CD14-positive monocyte (primary cell): ENCODE measurements around the gene TRIOBP. TPM values are rescaled to one million over a fixed set of nuclear protein-coding genes. Genes with fewer than 3 reads are reported as not detected.

Experiments used
- DNase-seq, 3 donors: peaks; one replicate each; pipeline ENCODE4 v3.0.0-alpha.2; 2011 to 2022
- H2AFZ ChIP-seq: 2 replicates; pipeline ENCODE4 v1.6.0; 2012; ENCODE audit warnings: mild to moderate bottlenecking, low read depth, low read length, inconsistent platforms; ENCODE audit not compliant: insufficient read depth, poor library complexity, severe bottlenecking
- H3K27ac ChIP-seq, 2 donors: 1 replicate in 1 of 2; 2 replicates in 1 of 2; pipeline ENCODE4 v1.5.1; 2012 to 2013; ENCODE audit warnings: low read length in 2 of 2, control low read depth in 1 of 2, inconsistent platforms in 1 of 2, low read depth in 1 of 2, mild to moderate bottlenecking in 1 of 2
- H3K27me3 ChIP-seq, 2 donors: one replicate each; pipeline versions ENCODE4 v1.6.0 to v1.6.1; 2011 to 2013; ENCODE audit warnings: low read length in 2 of 2; ENCODE audit not compliant: control insufficient read depth in 2 of 2, insufficient read depth in 2 of 2
- H3K36me3 ChIP-seq, 2 donors: replicated peaks in 1 of 2; 1 replicate in 1 of 2; 2 replicates in 1 of 2; pipeline versions ENCODE4 v1.5.1 to v1.6.1; 2012 to 2013; ENCODE audit warnings: low read length in 2 of 2, control low read depth in 1 of 2, inconsistent platforms in 1 of 2, mild to moderate bottlenecking in 1 of 2; ENCODE audit not compliant: insufficient read depth in 2 of 2, control insufficient read depth in 1 of 2
- H3K4me1 ChIP-seq, 2 donors: 1 replicate in 1 of 2; 2 replicates in 1 of 2; pipeline versions ENCODE4 v1.5.1 to v1.6.1; 2012 to 2013; ENCODE audit warnings: low read length in 2 of 2, control low read depth in 1 of 2, inconsistent platforms in 1 of 2, mild to moderate bottlenecking in 1 of 2, moderate library complexity in 1 of 2; ENCODE audit not compliant: insufficient read depth in 2 of 2, control insufficient read depth in 1 of 2
- H3K4me2 ChIP-seq: replicated peaks from 2 replicates; pipeline ENCODE3; 2012; ENCODE audit warnings: low read length, moderate library complexity, mild to moderate bottlenecking; ENCODE audit not compliant: poor library complexity, severe bottlenecking; ENCODE audit errors: extremely low read depth
- H3K4me3 ChIP-seq, 3 experiments: fragments of 200-600 bp in 1 of 3; sonication (generic) in 1 of 3; replicated peaks in 1 of 3; 1 replicate in 2 of 3; 2 replicates in 1 of 3; pipeline ENCODE4 v1.5.1; 2011 to 2013; ENCODE audit warnings: low read length in 3 of 3, mild to moderate bottlenecking in 3 of 3, control low read depth in 2 of 3, low read depth in 2 of 3, inconsistent platforms in 1 of 3, moderate library complexity in 1 of 3
- H3K79me2 ChIP-seq: 2 replicates; pipeline ENCODE4 v1.6.0; 2012; ENCODE audit warnings: mild to moderate bottlenecking, control low read depth, inconsistent platforms, low read length, moderate library complexity; ENCODE audit not compliant: insufficient read depth
- H3K9ac ChIP-seq: 2 replicates; pipeline ENCODE4 v1.6.0; 2017; ENCODE audit warnings: low read length, mild to moderate bottlenecking; ENCODE audit not compliant: insufficient read depth, poor library complexity, severe bottlenecking
- H3K9me3 ChIP-seq, 2 donors: replicated peaks in 1 of 2; 1 replicate in 1 of 2; 2 replicates in 1 of 2; pipeline versions ENCODE4 v1.5.1 to v1.6.1; 2012 to 2013; ENCODE audit warnings: low read length in 2 of 2, control low read depth in 1 of 2; ENCODE audit not compliant: control insufficient read depth in 1 of 2, insufficient read depth in 1 of 2
- H4K20me1 ChIP-seq: 2 replicates; pipeline ENCODE4 v1.6.0; 2012; ENCODE audit warnings: mild to moderate bottlenecking, low read length, control low read depth, moderate library complexity; ENCODE audit not compliant: insufficient read depth
- H3K27ac Mint-ChIP-seq, 7 donors: one replicate each; pipeline ENCODE4 v1.8.0; 2020; ENCODE audit warnings: mild to moderate bottlenecking in 7 of 7, mixed read lengths in 7 of 7, moderate library complexity in 6 of 7, inconsistent platforms in 2 of 7
- H3K27me3 Mint-ChIP-seq, 3 donors: one replicate each; pipeline ENCODE4 v1.8.0; 2021 to 2022; ENCODE audit warnings: low read depth in 3 of 3, mild to moderate bottlenecking in 3 of 3, mixed read lengths in 3 of 3, moderate library complexity in 3 of 3, inconsistent platforms in 1 of 3
- H3K36me3 Mint-ChIP-seq, 2 donors: one replicate each; pipeline ENCODE4 v1.8.0; 2020; ENCODE audit warnings: mixed read lengths in 2 of 2, inconsistent platforms in 1 of 2, mild to moderate bottlenecking in 1 of 2
- H3K4me1 Mint-ChIP-seq: one replicate; pipeline ENCODE4 v1.8.0; 2020; ENCODE audit warnings: mild to moderate bottlenecking, mixed read lengths
- H3K4me3 Mint-ChIP-seq, 2 donors: one replicate each; pipeline ENCODE4 v1.8.0; 2020; ENCODE audit warnings: mild to moderate bottlenecking in 2 of 2, mixed read lengths in 2 of 2, moderate library complexity in 1 of 2
- H3K9me3 Mint-ChIP-seq, 7 donors: one replicate each; pipeline ENCODE4 v1.8.0; 2020 to 2022; ENCODE audit warnings: mixed read lengths in 7 of 7, mild to moderate bottlenecking in 6 of 7, moderate library complexity in 6 of 7, inconsistent platforms in 2 of 7
- WGBS: methylation state at CpG from one replicate; pipeline ENCODE4 v1.1.5; 2013; ENCODE audit warnings: missing lambda C conversion rate; ENCODE audit not compliant: insufficient coverage; 5-methylcytosine and 5-hydroxymethylcytosine counted together
- intact Hi-C, 2 donors: fragments of 100-400 bp; cut with micrococcal nuclease; formaldehyde crosslinking; loops; one replicate each; pipeline versions ENCODE4 v1.15.0 to v1.15.1; 2023
- polyA plus RNA-seq, 3 donors: library from polyadenylated mRNA; depleted of rRNA in 1 of 3; unstranded in 2 of 3; stranded (reverse) in 1 of 3; fragments of 300-500 nt in 2 of 3; fragments of >200 nt in 1 of 3; fragmentation: Illumina TruSeq in 2 of 3; gene quantifications; 1 replicate in 2 of 3; 2 replicates in 1 of 3; pipeline ENCODE4 v1.2.3, GENCODE V29; 2012 to 2021
- TF ChIP-seq, protein P1 (sequence below): fragments of 200-600 bp; IDR thresholded peaks from one replicate; pipeline ENCODE4 v1.8.0; 2022; ENCODE audit warnings: antibody characterized with exemption, mild to moderate bottlenecking

Gene TRIOBP
- polyA plus RNA-seq, 3 donors: 43.0 to 46.6 (median 44.7) TPM

DNA sequence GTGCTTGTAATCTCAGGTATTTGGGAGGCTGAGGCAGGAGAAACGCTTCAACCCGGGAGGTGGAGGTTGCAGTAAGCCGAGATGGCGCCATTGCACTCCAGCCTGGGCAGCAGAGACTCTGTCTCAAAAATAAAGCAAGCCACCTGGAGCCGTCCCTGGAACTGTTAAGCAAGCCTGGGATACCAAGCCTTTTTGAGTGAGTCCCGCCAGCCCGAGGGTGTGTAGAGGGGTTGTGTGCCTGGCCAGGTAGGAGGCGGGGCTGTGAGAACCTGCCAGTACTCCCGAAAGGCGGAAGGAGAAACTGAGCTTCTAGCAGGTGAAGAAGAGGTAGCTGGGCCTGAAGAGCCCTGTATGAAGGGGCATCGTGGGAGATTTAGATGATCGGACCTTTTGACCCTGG, 52.4 kb downstream of the TRIOBP start:
- Mint-ChIP-seq H3K36me3 (peaks cover 23 to 58% of the 10 kb centered on the region in 2 donors), H3K27ac (peak overlapping the region in 3 of 7 donors; percentile 16 to 78 (median 55)), H3K4me1 (peaks cover 35% of the 10 kb centered on the region), H3K9me3 (no peaks in the 10 kb centered on the region), H3K4me3 (no peak overlapping the region), H3K27me3 (no peaks in the 10 kb centered on the region)
- TF ChIP-seq, protein P1, sequence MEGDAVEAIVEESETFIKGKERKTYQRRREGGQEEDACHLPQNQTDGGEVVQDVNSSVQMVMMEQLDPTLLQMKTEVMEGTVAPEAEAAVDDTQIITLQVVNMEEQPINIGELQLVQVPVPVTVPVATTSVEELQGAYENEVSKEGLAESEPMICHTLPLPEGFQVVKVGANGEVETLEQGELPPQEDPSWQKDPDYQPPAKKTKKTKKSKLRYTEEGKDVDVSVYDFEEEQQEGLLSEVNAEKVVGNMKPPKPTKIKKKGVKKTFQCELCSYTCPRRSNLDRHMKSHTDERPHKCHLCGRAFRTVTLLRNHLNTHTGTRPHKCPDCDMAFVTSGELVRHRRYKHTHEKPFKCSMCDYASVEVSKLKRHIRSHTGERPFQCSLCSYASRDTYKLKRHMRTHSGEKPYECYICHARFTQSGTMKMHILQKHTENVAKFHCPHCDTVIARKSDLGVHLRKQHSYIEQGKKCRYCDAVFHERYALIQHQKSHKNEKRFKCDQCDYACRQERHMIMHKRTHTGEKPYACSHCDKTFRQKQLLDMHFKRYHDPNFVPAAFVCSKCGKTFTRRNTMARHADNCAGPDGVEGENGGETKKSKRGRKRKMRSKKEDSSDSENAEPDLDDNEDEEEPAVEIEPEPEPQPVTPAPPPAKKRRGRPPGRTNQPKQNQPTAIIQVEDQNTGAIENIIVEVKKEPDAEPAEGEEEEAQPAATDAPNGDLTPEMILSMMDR: no peak
- no peak overlapping the region for H3K4me3 ChIP-seq
- H3K4me1 ChIP-seq: peaks cover 33 to 39% of the 10 kb centered on the region in 2 donors
- no peak overlapping the region for H3K4me2 ChIP-seq
- no peaks in the 10 kb centered on the region for H3K9me3 ChIP-seq
- H3K27ac ChIP-seq: peak overlapping the region in 1 of 2 donors; percentile 84
- WGBS: over 99% methylated on average over 11 of the region's 12 CpGs
- H4K20me1 ChIP-seq: peaks cover 67% of the 10 kb centered on the region
- intact Hi-C loops: loop anchor here (5.0 to 10.0 kb wide), 3 partner anchors 52 to 96 kb away; partner anchors contain the start of genes ANKRD54 (in 1 of the 2), EIF3L (in 1 of the 2), LGALS1 (in 1 of the 2) and TRIOBP (in 1 of the 2)
- H3K36me3 ChIP-seq: peaks cover 23 to 29% of the 10 kb centered on the region in 2 donors
- H2AFZ ChIP-seq: no peak overlapping the region
- peaks cover 88% of the 10 kb centered on the region for H3K79me2 ChIP-seq
- no peak overlapping the region for H3K9ac ChIP-seq
- no peaks in the 10 kb centered on the region for H3K27me3 ChIP-seq
- no peak for DNase-seq

DNA sequence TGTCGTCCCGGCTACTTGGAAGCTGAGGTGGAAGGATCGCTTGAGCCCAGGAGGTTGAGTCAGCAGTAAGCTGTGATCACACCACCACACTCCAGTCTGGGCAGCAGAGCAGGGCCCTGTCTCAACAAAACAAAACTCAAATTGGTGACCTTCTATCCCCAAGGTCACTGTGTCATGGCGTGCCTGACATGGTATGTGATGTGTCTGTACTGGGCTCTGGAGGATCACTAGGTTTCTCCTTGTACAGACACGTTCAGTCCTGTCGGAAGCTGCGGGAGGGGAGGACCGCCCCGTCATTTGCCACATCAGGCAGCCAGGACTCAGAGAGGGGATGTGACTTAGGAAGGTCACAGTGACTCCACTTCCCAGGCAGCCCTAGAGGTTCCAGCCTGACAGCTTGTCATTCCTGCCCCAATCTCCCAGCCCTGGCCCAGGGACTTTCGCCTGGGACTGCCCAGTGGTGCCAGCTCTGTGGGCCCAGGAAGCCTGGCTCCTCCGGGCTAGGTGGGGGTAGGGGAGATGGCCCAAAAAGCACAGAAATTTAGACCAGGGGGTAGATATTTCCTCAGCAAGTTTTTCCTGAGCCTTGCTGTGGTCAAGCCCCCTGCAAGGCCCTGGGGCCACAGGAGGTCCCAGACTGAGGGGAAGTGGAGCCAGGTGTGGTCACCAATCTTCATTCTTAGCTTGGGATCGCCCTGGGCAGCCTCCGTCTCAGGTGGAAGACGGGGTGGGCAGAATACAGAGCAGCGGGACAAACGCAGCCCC, 53.2 kb downstream of the TRIOBP start:
- Histone ChIP-seq H3K4me2 (no peak overlapping the region), H3K4me1 (peaks cover 25 to 31% of the 10 kb centered on the region in 2 donors), H3K79me2 (peaks cover 85% of the 10 kb centered on the region), H3K9ac (no peak overlapping the region), H3K27me3 (no peaks in the 10 kb centered on the region), H3K4me3 (no peak overlapping the region), H4K20me1 (peaks cover 75% of the 10 kb centered on the region), H3K9me3 (no peaks in the 10 kb centered on the region), H3K27ac (peak overlapping the region in 1 of 2 donors; percentile 51), H2AFZ (no peak overlapping the region), H3K36me3 (peaks cover 31 to 36% of the 10 kb centered on the region in 2 donors)
- peak overlapping the region in 4 of 7 donors; percentile 14 to 78 (median 49) for H3K27ac Mint-ChIP-seq
- intact Hi-C loops: loop anchor here (5.0 to 10.0 kb wide), 3 partner anchors 53 to 95 kb away; partner anchors contain the start of genes ANKRD54 (in 1 of the 2), EIF3L (in 1 of the 2), LGALS1 (in 1 of the 2) and TRIOBP (in 1 of the 2)
- 92% methylated on average over 12 of the region's 16 CpGs for WGBS
- no peak for DNase-seq
- H3K9me3 Mint-ChIP-seq: no peaks in the 10 kb centered on the region
- peaks cover 0 to 1% (median 0%) of the 10 kb centered on the region in 3 donors for H3K27me3 Mint-ChIP-seq
- H3K36me3 Mint-ChIP-seq: peaks cover 27 to 62% of the 10 kb centered on the region in 2 donors
- H3K4me1 Mint-ChIP-seq: peaks cover 29% of the 10 kb centered on the region
- H3K4me3 Mint-ChIP-seq: no peak overlapping the region
- TF ChIP-seq, protein P1: no peak
